Neural crest cell (in vitro differentiated cells): ENCODE data around the gene PI4KA. TPM values are rescaled to one million over a fixed set of nuclear protein-coding genes. Genes with fewer than 3 reads are reported as not detected.

ENCODE experiments used
- DNase-seq: peaks from one replicate; pipeline ENCODE4 v3.0.0; 2021; ENCODE audit warnings: low read depth, mixed read lengths, low spot score
- H3K27ac Mint-ChIP-seq: one replicate; pipeline ENCODE4 v1.8.0; 2021; ENCODE audit warnings: mild to moderate bottlenecking, mixed read lengths; ENCODE audit not compliant: unreplicated experiment
- H3K27me3 Mint-ChIP-seq: 2 replicates; pipeline ENCODE4 v1.8.0; 2021; ENCODE audit warnings: low read depth, mild to moderate bottlenecking, mixed read lengths
- H3K36me3 Mint-ChIP-seq: 2 replicates; pipeline ENCODE4 v1.8.0; 2021; ENCODE audit warnings: low read depth, mild to moderate bottlenecking, mixed read lengths
- H3K4me1 Mint-ChIP-seq: 2 replicates; pipeline ENCODE4 v1.8.0; 2021; ENCODE audit warnings: mixed read lengths
- H3K4me3 Mint-ChIP-seq: one replicate; pipeline ENCODE4 v1.8.0; 2021; ENCODE audit warnings: mild to moderate bottlenecking, mixed read lengths
- H3K9me3 Mint-ChIP-seq: 2 replicates; pipeline ENCODE4 v1.8.0; 2021; ENCODE audit warnings: mixed read lengths
- CTCF ChIP-seq: fragments of 200-600 bp; sonication (generic); conservative IDR thresholded peaks from 2 replicates; pipeline ENCODE4 v1.5.0; 2021; ENCODE audit warnings: antibody characterized with exemption, mild to moderate bottlenecking
- total RNA-seq: library from RNA; stranded (reverse); gene quantifications from 2 replicates; pipeline ENCODE4 v1.2.1, GENCODE V29; 2021

The PI4KA gene
- total RNA-seq, 1 donor from 2014 or later: 85.8 TPM

GRCh38 chr22:20815477-20816050 lies 43.0 kb downstream of the PI4KA start:
- Mint-ChIP-seq H3K4me3 (no peak overlapping the region), H3K27ac (no peak overlapping the region), H3K27me3 (no peaks in the 10 kb centered on the region), H3K36me3 (peaks cover 13% of the 10 kb centered on the region), H3K9me3 (no peaks in the 10 kb centered on the region), H3K4me1 (no peaks in the 10 kb centered on the region)
- DNase-seq: no peak
- TF ChIP-seq CTCF: no peak

- no peak for TF ChIP-seq CTCF
These were observed 44.3 kb downstream of the PI4KA start for GRCh38 chr22:20814221-20814808.

GRCh38 chr22:20813056-20813455 lies 45.6 kb downstream of the PI4KA start:
- Mint-ChIP-seq H3K4me3 (no peak overlapping the region), H3K27me3 (no peaks in the 10 kb centered on the region), H3K36me3 (peaks cover 17% of the 10 kb centered on the region), H3K4me1 (no peaks in the 10 kb centered on the region), H3K27ac (no peak overlapping the region), H3K9me3 (no peaks in the 10 kb centered on the region)
- no peak for DNase-seq
- no peak for TF ChIP-seq CTCF

More at GRCh38 chr22:20814221-20814808, 44.3 kb downstream of the PI4KA start:
- no peak for DNase-seq
- Mint-ChIP-seq H3K9me3 (no peaks in the 10 kb centered on the region), H3K27ac (no peak overlapping the region), H3K27me3 (no peaks in the 10 kb centered on the region), H3K36me3 (peaks cover 13% of the 10 kb centered on the region), H3K4me3 (no peak overlapping the region), H3K4me1 (no peaks in the 10 kb centered on the region)

GRCh38 chr22:20811971-20812660 lies 46.5 kb downstream of the PI4KA start:
- Mint-ChIP-seq H3K4me3 (no peak overlapping the region), H3K4me1 (no peaks in the 10 kb centered on the region), H3K27me3 (no peaks in the 10 kb centered on the region), H3K9me3 (no peaks in the 10 kb centered on the region), H3K27ac (no peak overlapping the region), H3K36me3 (peaks cover 22% of the 10 kb centered on the region)
- no peak for DNase-seq
- TF ChIP-seq CTCF: no peak

GRCh38 chr22:20811171-20811570 lies 47.4 kb downstream of the PI4KA start:
- Mint-ChIP-seq H3K4me1 (no peaks in the 10 kb centered on the region), H3K27me3 (no peaks in the 10 kb centered on the region), H3K4me3 (no peak overlapping the region), H3K27ac (no peak overlapping the region), H3K36me3 (peaks cover 24% of the 10 kb centered on the region), H3K9me3 (no peaks in the 10 kb centered on the region)
- TF ChIP-seq CTCF: no peak
- no peak for DNase-seq
